Stimulated activated CD4-positive, alpha-beta T cell treated with anti-CD3 and anti-CD28 coated beads, TNF-alpha, amount 100 ng/mL, for 24 hours (primary cell): Measurements from ENCODE around the gene CGGBP1.

Experiments used
- DNase-seq, 3 experiments: peaks; one replicate each; pipeline ENCODE4 v3.0.0-alpha.2; 2020; ENCODE audit warnings: low read depth in 3 of 3

Gene CGGBP1

GRCh38 chr3:88058581-88059379, at the start of gene CGGBP1, which contains the start of gene ZNF654:
Gene CGGBP1, minus strand, starts transcription at chr3:88059005. Its CDS starts 3,029 bp downstream, at chr3:88055976.
Gene ZNF654, plus strand, starts transcription at chr3:88059255. Its CDS starts 65 bp downstream, at chr3:88059320.
- peak; percentile 98 to 99 (median 98) for DNase-seq

GRCh38 chr3:88105325-88105724, 46.5 kb upstream of the CGGBP1 start:
- DNase-seq, result no peak

GRCh38 chr3:88101142-88101541, 42.3 kb upstream of the CGGBP1 start:
- DNase-seq, result no peak

GRCh38 chr3:88093266-88093665, 34.5 kb upstream of the CGGBP1 start:
- no peak for DNase-seq

GRCh38 chr3:88092270-88092669, 33.5 kb upstream of the CGGBP1 start:
- DNase-seq, result no peak

GRCh38 chr3:88090681-88091080, 31.9 kb upstream of the CGGBP1 start:
- no peak for DNase-seq

- no peak for DNase-seq
Observed at GRCh38 chr3:88084097-88084501, 25.3 kb upstream of the CGGBP1 start.

GRCh38 chr3:88082854-88083253, 24.0 kb upstream of the CGGBP1 start:
- no peak for DNase-seq

- no peak for DNase-seq
Observed at GRCh38 chr3:88078932-88079331, 20.1 kb upstream of the CGGBP1 start.

- no peak for DNase-seq
Observed at GRCh38 chr3:88076712-88077111, 17.9 kb upstream of the CGGBP1 start.

GRCh38 chr3:88075497-88075896, 16.7 kb upstream of the CGGBP1 start:
- no peak for DNase-seq

- no peak for DNase-seq
Observed at GRCh38 chr3:88075072-88075471, 16.3 kb upstream of the CGGBP1 start.

GRCh38 chr3:88061746-88062145, 2.9 kb upstream of the CGGBP1 start:
- no peak for DNase-seq

GRCh38 chr3:88059380-88060170, 770 bp upstream of the CGGBP1 start:
- DNase-seq, result no peak

GRCh38 chr3:88058306-88058580, 562 bp downstream of the CGGBP1 start:
- peak in 1 of 3 experiments; percentile 21 for DNase-seq

GRCh38 chr3:88057630-88058305, 1.0 kb downstream of the CGGBP1 start:
- DNase-seq, result no peak

GRCh38 chr3:88046766-88047165, 12.0 kb downstream of the CGGBP1 start:
- no peak for DNase-seq

- no peak for DNase-seq
Observed at GRCh38 chr3:88044411-88044810, 14.4 kb downstream of the CGGBP1 start.

- DNase-seq, result no peak
Observed at GRCh38 chr3:88041005-88041404, 17.8 kb downstream of the CGGBP1 start.

- no peak for DNase-seq
Observed at GRCh38 chr3:88040529-88040928, 18.3 kb downstream of the CGGBP1 start.

GRCh38 chr3:88038566-88038965, 20.2 kb downstream of the CGGBP1 start:
- DNase-seq, result no peak

- DNase-seq, result no peak
Observed at GRCh38 chr3:88036221-88036620, 22.6 kb downstream of the CGGBP1 start.
